HCT116 (cell line): ENCODE measurements around the gene PPP2R3A.

Experiments
- EZH2 ChIP-seq: fragments of 200-600 bp; sonication (generic); IDR thresholded peaks from 2 replicates; pipeline ENCODE4 v1.6.1; 2017; ENCODE audit warnings: antibody characterized with exemption, mixed run types
- MAX ChIP-seq: IDR thresholded peaks from 2 replicates; pipeline ENCODE4 v1.6.1; 2012
- POLR2AphosphoS5 ChIP-seq: IDR thresholded peaks from 2 replicates; pipeline ENCODE4 v1.6.1; 2011; ENCODE audit warnings: mild to moderate bottlenecking, low read depth, low read length, moderate library complexity
- SP1 ChIP-seq: IDR thresholded peaks from 2 replicates; pipeline ENCODE4 v1.6.1; 2012; ENCODE audit warnings: low read depth
- TF ChIP-seq, protein P1 (sequence below), 3 experiments: fragments of 200-600 bp in 1 of 3; sonication (generic) in 1 of 3; IDR thresholded peaks in 2 of 3; conservative IDR thresholded peaks in 1 of 3; 2 replicates each; pipeline ENCODE4 v1.5.1; 2012 to 2017; ENCODE audit warnings: low read depth in 2 of 3, low read length in 2 of 3, antibody characterized with exemption in 1 of 3, borderline replicate concordance in 1 of 3, control low read depth in 1 of 3, mild to moderate bottlenecking in 1 of 3, mixed read lengths in 1 of 3, mixed run types in 1 of 3, moderate library complexity in 1 of 3; ENCODE audit not compliant: insufficient read depth in 1 of 3

DNA sequence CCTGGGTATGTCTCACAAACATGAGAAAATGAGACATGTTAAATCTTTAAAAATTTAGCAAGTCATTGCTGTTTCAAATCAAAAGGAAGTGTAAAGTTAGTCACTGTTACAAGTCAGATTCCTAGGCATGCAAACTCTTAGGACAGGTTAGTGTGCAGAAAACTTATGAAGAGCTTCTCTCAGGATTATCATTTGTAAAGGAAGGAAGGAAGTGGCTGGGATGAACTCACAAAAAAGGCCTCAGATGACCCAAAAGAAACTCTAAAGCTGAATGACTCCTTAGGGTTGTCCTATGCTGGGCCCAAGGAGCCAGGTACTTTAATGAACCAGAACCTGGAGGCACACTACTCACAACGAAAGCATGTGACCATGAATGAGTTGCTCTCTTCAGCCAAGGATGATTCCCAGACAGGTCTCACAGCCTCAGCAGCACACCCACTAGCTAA is 205.6 kb downstream of the PPP2R3A start:
- TF ChIP-seq SP1 (no peak), MAX (no peak), EZH2 (no peak), POLR2AphosphoS5 (no peak)
- TF ChIP-seq, protein P1, sequence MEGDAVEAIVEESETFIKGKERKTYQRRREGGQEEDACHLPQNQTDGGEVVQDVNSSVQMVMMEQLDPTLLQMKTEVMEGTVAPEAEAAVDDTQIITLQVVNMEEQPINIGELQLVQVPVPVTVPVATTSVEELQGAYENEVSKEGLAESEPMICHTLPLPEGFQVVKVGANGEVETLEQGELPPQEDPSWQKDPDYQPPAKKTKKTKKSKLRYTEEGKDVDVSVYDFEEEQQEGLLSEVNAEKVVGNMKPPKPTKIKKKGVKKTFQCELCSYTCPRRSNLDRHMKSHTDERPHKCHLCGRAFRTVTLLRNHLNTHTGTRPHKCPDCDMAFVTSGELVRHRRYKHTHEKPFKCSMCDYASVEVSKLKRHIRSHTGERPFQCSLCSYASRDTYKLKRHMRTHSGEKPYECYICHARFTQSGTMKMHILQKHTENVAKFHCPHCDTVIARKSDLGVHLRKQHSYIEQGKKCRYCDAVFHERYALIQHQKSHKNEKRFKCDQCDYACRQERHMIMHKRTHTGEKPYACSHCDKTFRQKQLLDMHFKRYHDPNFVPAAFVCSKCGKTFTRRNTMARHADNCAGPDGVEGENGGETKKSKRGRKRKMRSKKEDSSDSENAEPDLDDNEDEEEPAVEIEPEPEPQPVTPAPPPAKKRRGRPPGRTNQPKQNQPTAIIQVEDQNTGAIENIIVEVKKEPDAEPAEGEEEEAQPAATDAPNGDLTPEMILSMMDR (IDR thresholded peaks at IDR 0.05 in 2 of 3, conservative IDR thresholded peaks at IDR 0.05 in 1 of 3; ENCODE audit: borderline replicate concordance in 1 of 3, insufficient read depth in 1 of 3, low read depth in 2 of 3, low read length in 2 of 3), result no peak
